Cardiac fibroblast (primary cell): Measurements from ENCODE around the gene HAAO.
A peak's percentile ranks its signal among the peaks of the same experiment; 100 is the strongest.

Experiments
- DNase-seq, 2 donors: peaks; one replicate each; pipeline versions ENCODE4 v3.0.0 to v3.0.0-alpha.2; 2010; ENCODE audit warnings: low read depth in 2 of 2
- H3K4me3 ChIP-seq, 2 donors: replicated peaks in 1 of 2; 1 replicate in 1 of 2; 2 replicates in 1 of 2; pipeline ENCODE4 v1.5.1; 2011; ENCODE audit warnings: low read depth in 2 of 2, low read length in 2 of 2, mild to moderate bottlenecking in 2 of 2, moderate library complexity in 1 of 2
- TF ChIP-seq, protein P1 (sequence below): IDR thresholded peaks from one replicate; pipeline ENCODE4 v1.5.1; 2011; ENCODE audit warnings: low read depth, mild to moderate bottlenecking, low read length, inconsistent platforms

The HAAO gene

DNA sequence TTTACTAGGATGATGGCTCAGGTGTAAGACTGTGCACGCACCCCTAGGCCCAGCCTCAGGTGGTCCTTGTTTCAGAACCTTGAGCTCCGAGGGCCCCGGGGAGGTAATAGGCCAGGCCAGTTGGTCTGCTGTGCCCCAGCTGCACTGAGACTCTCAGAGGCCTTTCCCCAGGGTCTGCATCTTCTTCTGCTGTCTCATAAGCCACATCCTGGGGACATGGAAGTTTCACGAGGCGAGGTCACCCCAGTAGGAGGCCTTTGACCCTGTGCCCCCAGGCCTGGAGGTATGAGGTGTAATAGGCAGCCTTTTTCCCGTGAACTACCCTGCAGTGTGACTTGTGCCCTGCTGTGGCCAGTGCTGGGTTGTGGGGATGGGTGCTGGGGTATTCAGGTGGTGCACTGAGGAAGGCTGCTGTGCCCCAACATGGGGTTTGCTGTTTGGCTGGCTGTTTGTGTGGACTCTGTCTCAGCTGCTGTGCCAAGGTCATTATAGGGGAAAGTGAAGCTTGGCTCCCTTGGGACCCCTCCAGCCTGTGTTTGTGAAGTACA is 35.3 kb downstream of the HAAO start:
- TF ChIP-seq, protein P1, sequence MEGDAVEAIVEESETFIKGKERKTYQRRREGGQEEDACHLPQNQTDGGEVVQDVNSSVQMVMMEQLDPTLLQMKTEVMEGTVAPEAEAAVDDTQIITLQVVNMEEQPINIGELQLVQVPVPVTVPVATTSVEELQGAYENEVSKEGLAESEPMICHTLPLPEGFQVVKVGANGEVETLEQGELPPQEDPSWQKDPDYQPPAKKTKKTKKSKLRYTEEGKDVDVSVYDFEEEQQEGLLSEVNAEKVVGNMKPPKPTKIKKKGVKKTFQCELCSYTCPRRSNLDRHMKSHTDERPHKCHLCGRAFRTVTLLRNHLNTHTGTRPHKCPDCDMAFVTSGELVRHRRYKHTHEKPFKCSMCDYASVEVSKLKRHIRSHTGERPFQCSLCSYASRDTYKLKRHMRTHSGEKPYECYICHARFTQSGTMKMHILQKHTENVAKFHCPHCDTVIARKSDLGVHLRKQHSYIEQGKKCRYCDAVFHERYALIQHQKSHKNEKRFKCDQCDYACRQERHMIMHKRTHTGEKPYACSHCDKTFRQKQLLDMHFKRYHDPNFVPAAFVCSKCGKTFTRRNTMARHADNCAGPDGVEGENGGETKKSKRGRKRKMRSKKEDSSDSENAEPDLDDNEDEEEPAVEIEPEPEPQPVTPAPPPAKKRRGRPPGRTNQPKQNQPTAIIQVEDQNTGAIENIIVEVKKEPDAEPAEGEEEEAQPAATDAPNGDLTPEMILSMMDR = no peak
- no peak for DNase-seq
- no peak overlapping the region for H3K4me3 ChIP-seq

DNA sequence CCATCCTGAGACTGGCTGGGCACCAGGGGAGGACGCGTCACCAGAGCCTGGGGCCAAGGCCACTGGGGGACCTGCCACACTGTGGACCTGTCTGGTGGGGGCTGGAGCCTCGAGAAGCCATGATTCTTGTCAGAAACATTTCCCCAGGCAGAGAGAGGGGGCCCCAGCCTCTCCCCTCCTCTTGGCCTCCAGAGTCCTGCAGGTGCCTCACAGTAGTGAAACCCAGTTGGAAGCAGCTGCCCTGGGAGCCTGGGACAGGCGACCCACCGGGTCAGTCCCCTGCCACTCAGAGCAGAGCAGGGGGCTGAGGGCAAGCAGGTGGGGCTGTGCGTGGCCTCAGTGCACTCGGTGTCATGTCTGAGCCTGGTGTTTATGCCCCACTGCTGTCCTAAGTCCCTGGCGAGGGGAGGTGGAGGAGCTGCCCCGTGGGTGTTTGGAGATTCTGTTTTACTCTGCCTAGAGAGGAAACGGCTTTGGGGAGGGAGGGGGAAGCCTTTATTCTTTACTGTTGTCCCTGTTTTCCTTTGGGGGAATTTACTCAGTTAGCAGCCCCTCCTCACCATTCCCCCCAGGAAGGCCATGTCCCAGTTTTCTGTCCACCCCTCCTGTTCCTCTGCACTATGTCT is 36.1 kb downstream of the HAAO start:
- no peak for DNase-seq
- H3K4me3 ChIP-seq = no peak overlapping the region
- TF ChIP-seq, protein P1 = no peak

DNA sequence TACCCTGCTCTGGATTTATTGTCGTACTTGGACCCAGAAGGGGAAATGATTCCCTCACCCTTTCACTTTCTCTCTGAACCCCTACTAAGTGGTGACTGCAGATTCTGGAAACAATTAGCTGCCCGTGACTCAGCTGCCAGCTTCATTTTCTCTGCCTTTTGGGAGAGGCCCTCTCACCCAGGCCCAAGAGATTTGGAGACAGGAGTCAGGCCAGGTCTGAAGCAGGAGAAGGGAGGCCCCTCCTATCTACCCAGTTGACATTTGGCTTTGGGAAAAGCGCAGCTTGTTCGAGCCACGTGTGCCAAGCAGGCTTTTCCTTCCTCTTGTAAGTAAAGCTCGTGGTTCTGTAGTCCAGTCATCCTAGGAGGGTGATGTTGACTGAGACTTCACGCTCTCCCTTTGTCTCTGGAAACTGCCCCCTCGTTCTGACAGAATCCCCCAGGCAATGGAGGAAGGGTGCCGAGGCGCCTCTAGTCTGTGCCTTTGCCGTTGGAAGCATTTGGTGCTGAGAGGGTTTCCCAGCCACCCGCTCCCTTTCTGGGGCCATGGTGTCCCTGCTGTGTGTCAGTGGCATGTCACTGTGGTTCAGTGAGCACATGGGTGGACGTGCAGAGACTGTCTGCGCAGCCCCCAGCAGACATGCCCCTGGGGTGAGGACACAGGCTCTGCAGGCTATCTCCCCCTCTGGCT is 37.0 kb downstream of the HAAO start:
- DNase-seq = peak; percentile 18 to 26
- H3K4me3 ChIP-seq = no peak overlapping the region
- TF ChIP-seq, protein P1 = no peak

DNA sequence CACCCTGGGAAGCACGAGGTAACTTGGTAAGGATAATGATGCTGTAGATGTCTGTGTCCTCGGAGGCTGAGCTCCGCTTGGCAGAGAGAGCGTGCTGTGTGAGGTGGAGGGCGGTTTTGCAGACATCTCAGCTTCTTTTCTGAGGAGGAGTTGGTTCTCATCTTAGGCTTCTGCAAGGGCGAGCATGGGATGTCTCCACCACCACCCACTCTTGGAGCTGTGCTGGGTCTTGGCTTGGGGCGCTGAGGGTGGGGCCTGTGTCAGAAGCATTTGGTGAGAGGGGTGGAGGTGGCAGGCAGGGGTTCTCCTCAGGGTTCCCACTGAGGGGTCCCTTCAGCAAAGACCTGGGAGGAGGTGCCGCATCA is 37.6 kb downstream of the HAAO start:
- no peak for DNase-seq
- TF ChIP-seq, protein P1 = no peak
- H3K4me3 ChIP-seq = no peak overlapping the region

DNA sequence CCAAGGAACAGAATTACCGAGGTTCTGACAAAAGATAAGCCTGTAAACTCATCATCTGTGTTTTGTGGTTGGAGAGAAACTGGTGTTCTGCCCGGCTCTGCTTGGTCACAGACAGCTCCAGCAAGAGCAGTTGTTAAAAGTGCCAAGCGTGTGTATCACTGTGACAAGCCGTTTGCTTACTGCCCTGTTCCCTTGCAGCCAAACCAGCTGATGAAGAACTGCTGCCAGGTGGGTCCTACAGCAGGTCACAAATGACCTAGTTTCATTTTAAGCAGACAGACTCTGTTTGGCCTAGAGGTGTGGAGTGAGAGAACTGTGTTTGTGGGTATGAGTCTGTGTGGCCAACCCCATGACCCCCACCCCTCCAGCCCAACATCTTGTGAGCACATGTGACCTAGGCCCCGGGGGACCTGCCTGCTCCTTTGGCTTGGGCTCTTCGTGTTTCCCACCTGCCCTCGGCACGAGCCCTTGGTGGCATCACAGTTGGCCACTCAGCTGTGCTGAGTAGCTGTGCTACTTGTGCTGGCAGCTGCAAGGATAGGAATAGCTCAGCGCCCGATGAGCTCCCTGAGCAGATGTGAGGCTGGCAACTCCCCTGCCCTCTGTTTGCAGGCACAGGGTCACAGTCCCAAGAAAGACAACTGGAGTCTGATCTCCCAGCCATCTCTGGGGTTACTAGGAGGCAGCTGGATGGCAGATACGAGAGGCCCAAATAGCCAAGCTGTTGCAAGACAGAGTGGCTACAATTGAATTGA is 38.2 kb downstream of the HAAO start:
- peak in 1 of 2 donors; percentile 16 for DNase-seq
- H3K4me3 ChIP-seq = no peak overlapping the region
- TF ChIP-seq, protein P1 = no peak

DNA sequence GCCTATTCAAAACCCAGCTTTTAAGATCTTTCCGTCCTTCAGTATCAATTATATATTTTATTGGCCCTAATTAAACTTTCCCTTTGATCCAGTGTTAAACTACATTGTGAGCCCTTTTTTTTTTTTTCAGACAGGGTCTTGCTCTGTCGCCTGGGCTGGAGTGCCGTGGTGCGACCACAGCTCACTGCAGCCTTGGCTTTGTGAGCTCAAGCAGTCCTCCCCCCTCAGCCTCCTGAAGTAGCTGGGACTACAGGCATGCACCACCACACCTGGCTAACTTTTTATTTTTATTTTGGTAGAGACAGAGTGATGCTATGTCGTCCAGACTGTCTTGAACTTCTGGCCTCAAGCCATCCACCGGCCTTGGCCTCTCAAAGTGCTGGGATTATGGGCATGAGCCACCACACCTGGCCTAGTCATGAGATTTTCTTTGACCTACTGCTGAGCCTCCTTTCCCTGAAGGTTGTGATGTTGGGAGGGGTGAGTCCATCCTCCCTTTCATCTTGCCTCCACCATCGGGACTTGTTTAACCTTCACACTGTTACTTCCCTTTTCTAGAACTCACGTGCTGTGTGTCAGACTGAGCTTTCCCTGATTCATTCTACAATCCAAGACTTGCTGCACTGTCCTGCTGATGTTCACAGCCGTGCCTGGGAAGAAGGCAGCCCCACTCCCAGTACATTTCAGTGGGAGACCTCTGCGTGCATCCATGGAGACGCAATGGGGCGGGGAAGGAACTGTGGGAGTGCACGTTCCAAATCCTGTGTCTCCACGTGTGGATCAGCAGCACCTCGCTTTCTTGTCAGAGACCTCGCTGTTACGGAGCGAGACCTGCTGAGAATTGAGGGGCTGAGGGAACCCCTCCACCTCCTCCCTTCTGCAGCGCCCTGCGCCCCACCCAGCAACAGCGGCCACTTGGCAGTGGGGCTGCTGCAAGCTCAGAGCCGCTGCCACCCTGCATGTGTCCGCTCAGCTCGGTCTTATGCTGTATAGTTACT is 39.3 kb downstream of the HAAO start:
- TF ChIP-seq, protein P1 = no peak
- H3K4me3 ChIP-seq = no peak overlapping the region
- DNase-seq = no peak
